H1 (cell line): ENCODE results near the gene SERPINA6. TPM values are rescaled to one million over a fixed set of nuclear protein-coding genes. Genes with fewer than 3 reads are reported as not detected.

Experiments
- RXRA ChIP-seq: IDR thresholded peaks from 2 replicates; pipeline ENCODE4 v1.6.1; 2011; ENCODE audit warnings: low read depth, mild to moderate bottlenecking, low read length, moderate library complexity; ENCODE audit not compliant: insufficient read depth
- polyA plus RNA-seq, 7 experiments: library from polyadenylated mRNA; depleted of rRNA in 3 of 7; stranded (reverse) in 5 of 7; unstranded in 2 of 7; fragments of >200 nt in 5 of 7; fragments of 200-250 nt in 2 of 7; gene quantifications; 1 replicate in 5 of 7; 2 replicates in 1 of 7; 4 replicates in 1 of 7; pipeline versions ENCODE4 v1.2.1 to v1.2.3, GENCODE V29; 2011 to 2013; ENCODE audit warnings: missing spikeins in 2 of 7, mixed read lengths in 2 of 7
- total RNA-seq: library from RNA; stranded (reverse); fragmentation: NEBNext Ultra II Directional; extraction: Animal tissue kit (Norgen Biotek cat#: 25700); gene quantifications from 2 replicates; pipeline ENCODE4 v1.2.1, GENCODE V29; 2021

Gene SERPINA6
- total and polyA plus RNA-seq, 2 of the 8 experiments (the other 6 are each of a cell fraction or from before 2014, with no cell fraction given) = not detected

DNA sequence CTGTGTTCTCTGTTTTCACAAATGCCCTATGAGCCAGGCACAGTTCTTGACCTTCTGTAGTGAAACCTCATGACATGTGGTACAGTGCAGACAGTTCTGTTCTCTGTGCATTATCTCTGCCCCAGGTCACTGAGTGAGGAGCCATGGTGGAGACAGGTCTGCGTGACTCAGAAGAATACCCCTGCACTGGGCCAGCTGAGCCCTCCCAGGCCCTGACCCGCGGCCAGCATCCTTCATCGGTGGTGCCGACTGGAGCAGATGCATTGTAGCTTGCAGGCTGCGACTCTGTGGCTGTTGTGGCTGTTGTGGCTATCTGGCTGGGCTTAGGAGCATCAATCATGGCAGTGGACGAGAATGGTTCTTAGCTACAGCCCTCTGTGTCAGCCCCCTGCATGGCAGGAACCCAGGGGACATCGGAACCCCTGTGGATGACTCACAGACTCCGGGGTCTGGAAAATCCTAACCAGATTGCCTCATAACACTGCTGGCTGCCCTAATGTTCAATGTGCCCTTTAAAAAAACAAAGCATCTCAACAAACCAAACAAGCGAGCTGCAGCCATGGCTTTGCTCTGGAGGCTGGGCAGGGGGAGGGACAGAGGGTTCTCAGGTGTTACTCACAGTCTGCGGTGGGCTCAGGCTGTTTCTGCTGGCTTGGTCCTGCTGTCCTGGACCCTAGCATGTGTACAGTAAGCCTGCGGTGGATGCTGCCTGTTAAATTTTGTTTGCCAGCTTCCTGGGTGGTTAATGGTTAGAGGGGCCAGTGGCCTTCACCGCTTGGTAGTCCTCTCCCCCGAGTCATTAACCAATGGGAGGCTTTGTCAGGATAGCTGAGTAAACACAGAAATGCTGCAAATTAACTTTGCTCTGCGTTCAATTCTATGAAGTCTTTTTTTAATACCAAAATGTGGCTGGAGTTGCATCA lies at the start of gene SERPINA6 (continued):
- no peak for TF ChIP-seq RXRA
